Astrocyte of the cerebellum (primary cell): ENCODE measurements around the gene C2orf81.

Experiments
- DNase-seq: peaks from one replicate; pipeline ENCODE4 v3.0.0-alpha.2; 2011; ENCODE audit warnings: low read depth
- H3K4me3 ChIP-seq: 2 replicates; pipeline ENCODE4 v1.5.1; 2011; ENCODE audit warnings: mild to moderate bottlenecking, low read depth, low read length, moderate library complexity
- in situ Hi-C: cut with HindIII; loops from 2 replicates; pipeline ENCODE4 v1.10.0; 2017; ENCODE audit warnings: low sequenced_read_pairs
- TF ChIP-seq, protein P1 (sequence below): IDR thresholded peaks from 2 replicates; pipeline ENCODE4 v1.5.1; 2012; ENCODE audit warnings: low read length, low read depth, moderate library complexity, mild to moderate bottlenecking; ENCODE audit errors: missing control alignments

Gene C2orf81

DNA sequence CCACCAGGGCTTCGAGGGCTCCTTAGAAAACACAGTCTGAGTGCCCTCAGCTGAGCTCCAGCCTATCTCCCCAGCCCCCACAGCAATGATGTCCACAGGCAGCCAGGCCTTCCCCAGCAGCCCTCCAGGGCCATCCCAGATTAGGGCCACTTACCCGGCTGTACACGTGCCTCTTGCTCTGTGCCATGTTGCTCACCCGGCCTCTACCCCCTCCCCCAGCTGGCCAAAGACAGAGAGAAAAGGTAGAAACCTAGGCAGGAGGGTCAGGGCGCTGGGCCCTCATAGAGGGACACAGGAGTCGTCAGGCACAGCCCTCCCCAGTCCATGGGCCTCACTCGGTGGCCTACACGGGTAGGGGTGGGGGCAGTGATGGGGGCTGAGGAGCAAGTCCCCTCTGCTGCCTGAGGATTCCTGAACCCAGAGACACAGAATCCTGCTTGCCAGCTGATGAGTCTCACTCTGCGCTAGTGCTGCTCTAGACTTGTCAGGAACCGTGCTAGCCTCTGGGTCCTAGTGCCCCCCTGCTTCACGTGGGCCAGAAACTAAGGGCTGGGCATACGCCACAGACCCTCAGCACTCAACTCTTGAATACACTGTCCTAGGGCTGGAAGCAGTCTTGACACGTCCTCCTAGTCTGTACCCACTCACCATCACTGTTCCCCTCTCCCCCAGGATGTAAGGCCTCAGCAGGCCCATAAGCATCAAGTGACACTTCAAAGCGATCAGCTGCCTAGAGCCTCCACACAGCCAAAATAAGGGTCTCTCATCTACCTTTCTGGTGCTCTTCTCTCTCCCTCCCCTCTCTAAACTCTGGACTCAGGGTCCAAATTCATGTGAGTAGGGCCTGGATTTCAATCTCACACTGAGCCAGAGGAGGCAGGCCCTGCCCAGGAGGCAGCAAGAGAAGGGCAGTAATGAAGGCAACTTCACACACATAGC, 41.3 kb downstream of the C2orf81 start, which contains the start of gene DCTN1:
Gene DCTN1, minus strand, starts transcription at position 461 of the 939 bp plus-strand sequence. Its CDS starts 274 bp downstream, at position 187.
- H3K4me3 ChIP-seq: peak within 1 kb of the TSS; percentile 44
- in situ Hi-C loops: no loop called here
- TF ChIP-seq, protein P1, sequence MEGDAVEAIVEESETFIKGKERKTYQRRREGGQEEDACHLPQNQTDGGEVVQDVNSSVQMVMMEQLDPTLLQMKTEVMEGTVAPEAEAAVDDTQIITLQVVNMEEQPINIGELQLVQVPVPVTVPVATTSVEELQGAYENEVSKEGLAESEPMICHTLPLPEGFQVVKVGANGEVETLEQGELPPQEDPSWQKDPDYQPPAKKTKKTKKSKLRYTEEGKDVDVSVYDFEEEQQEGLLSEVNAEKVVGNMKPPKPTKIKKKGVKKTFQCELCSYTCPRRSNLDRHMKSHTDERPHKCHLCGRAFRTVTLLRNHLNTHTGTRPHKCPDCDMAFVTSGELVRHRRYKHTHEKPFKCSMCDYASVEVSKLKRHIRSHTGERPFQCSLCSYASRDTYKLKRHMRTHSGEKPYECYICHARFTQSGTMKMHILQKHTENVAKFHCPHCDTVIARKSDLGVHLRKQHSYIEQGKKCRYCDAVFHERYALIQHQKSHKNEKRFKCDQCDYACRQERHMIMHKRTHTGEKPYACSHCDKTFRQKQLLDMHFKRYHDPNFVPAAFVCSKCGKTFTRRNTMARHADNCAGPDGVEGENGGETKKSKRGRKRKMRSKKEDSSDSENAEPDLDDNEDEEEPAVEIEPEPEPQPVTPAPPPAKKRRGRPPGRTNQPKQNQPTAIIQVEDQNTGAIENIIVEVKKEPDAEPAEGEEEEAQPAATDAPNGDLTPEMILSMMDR: no peak

DNA sequence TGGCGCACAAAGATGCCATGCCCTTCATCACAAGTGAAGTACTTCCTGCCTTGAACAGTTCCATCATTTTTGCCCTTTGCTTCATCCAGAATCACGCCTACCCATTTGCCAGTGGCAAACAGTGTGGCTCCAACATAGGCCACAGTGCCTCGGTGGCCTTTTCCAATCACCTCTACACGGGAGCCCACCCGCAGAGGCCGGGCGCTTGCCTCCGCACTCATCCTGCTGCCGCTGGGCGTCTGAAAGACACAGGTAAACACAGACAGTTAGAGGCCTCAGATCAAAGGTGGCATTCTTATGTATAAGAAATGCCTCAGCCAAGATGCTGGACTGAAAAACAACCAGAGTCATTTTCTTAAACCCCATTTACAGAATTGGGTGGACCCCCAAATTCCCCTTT, 43.4 kb downstream of the C2orf81 start:
- no peak overlapping the region for H3K4me3 ChIP-seq
- in situ Hi-C loops: no loop called here
- DNase-seq: no peak
- TF ChIP-seq, protein P1: no peak

More for the DNA sequence above, 41.3 kb downstream of the C2orf81 start, which contains the start of gene DCTN1:
- DNase-seq: no peak

DNA sequence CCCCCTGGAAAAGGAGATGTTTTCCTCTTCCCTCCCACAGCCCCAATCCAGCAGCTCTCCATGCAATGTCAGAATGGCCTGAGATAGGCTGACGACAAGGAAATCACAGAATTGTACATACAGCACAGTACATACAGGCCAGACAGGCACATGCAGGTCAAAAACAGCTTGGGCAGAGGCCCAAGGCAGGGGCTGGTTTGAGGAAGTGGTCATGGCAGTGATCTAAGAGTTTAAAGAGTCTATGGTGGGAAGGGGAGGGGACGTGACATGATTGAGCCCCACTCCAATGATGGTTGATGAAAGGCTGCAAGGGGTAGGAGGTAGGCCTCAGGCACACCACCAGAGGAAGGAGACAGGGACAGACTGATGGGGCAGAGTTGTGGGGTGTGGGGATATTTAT, 45.6 kb downstream of the C2orf81 start:
- DNase-seq: no peak
- in situ Hi-C loops: no loop called here
- TF ChIP-seq, protein P1: no peak
- no peak overlapping the region for H3K4me3 ChIP-seq

DNA sequence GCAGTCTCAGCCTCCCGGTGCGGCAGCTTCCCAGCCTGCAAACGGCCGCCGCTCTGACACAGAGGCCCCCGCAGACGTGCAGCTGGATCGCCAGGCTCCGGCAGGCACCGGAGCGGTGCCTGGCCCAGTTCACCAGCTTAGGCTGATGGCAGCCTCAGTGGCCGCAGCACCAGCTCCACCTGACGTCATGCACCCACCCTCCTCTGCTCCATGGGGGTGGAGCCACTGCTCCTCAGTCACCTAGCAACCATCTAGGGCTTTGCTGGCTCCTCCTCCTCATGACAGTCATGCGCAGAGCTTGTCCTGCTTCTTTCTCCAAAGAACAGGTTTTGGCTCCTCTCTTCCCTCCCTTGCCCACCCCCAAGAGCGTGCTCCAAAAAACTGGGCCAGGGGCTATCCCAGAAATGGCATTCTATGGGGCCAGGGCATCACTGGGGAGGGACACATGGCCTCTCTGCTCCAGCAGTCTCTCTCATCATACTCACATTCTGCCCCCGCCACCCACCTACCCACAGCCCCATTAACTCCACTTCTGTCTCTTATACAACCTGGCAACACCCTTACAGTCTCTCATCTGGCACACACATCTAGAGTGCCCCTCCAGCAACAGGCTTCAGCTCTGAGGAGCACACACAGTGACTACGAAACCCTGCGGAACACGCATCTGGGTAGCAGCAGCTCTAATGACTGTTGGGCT, 46.8 kb downstream of the C2orf81 start:
- in situ Hi-C loops: no loop called here
- DNase-seq: peak; percentile 48
- peak overlapping the region; percentile 37 for H3K4me3 ChIP-seq
- TF ChIP-seq, protein P1: no peak

DNA sequence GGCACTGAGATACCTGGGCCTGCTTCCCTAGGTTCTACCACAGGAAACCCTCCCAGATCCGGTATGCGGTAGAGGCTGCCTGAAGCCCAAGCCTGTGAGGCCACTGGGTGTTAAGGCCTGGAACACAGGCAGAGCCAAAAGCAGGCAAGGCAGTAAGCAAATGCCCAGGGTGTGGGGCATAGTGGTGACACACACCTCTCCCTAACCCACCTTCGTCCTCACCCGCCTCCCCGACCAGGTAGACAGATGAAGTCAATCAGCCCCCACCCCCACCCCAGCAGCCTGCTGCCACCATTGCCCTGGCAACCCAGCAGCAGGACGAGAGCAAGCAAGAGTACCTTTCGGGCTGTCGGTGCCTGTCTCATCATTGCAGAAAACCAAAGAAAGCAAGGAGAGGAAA, 47.4 kb downstream of the C2orf81 start:
- peak overlapping the region; percentile 37 for H3K4me3 ChIP-seq
- TF ChIP-seq, protein P1: no peak
- in situ Hi-C loops: no loop called here
- DNase-seq: no peak

DNA sequence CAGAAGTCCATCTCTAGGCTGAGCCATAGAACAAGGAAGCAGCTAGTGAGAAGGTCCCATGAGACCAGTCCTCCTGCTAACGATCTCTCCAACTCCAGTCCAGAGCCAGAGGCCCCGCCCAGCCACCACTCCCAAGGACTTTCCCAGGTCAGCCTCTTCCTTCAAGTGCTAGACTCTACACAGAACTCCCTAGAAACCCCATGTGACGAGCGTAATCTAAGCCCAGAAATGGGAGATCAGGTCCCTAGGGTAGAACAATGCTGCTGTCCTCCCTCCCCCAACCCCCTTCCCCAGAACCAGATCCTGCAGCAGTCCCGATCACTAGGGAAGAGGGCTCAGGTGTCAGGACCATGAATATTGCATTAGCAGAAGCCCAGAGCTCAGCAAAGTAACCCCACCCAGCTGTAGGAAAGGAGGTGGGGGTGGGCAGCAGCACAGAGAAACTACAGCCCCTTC, 48.2 kb downstream of the C2orf81 start:
- TF ChIP-seq, protein P1: no peak
- in situ Hi-C loops: no loop called here
- DNase-seq: no peak
- no peak overlapping the region for H3K4me3 ChIP-seq
